GDM1 (cell line): ENCODE data around the gene NCKAP5.

ENCODE experiments used
- DNase-seq: peaks from one replicate; lab custom pipeline; 2025; lab: John Stamatoyannopoulos, UW

Gene NCKAP5

GRCh38 chr2:132665401-132666140, 902.7 kb downstream of the NCKAP5 start:
- no peak for DNase-seq

DNA sequence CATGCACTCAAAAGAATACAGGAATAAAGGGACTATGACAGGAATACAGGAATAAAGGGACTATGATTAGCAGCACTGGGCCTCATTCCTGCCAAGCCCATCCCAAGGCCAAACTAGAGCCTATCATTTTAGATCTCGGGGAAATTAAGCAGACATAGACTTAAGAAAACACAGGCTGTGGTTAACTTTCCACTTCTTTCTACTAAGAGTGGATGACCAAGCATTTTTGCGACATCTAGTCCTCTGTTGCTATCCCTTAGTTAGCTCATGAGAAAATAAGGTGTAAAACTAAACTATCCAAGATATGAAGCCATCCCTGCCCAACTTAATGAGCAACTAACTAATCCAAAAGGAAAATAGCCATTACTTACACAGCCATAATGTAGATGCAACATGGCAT, 904.2 kb downstream of the NCKAP5 start:
- no peak for DNase-seq

DNA sequence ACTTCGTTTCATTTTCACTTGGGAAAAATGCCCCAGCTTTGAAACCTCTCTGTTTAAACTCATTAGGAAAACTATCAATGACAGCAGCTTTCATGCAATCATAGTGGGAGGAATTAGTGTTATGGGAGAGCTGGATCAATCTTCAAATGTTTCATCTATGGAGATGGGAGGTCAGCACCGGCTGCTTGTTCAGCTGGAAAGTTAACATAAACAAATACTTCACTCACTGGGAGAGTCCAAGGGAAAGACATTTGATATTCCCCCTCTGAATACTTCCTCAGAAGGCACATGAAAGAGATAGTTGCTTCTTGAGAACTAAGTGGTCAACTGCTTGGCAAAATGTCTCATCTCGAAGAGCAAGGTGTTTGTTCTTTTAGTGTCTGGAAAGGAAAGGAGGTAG, 905.5 kb downstream of the NCKAP5 start:
- no peak for DNase-seq

DNA sequence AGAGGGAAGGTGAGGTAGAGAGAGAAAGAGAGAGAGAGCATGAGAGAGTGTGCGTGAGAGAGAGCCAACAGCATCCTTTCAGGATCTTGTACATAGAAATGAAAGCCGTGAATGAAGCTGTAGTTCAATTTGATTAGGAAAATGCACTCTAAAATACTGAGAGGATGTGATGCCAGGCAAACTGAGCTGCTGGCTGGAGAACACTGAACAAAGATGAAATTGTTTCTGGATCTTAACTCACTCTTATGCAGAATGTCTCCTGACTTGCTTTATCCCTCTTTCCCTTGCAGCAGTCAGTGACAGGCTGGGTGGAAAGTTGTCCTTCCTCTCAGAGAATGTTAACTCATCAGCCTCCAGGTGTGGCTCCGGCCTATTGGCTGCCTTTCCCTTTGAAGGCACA, 908.9 kb downstream of the NCKAP5 start:
- no peak for DNase-seq

DNA sequence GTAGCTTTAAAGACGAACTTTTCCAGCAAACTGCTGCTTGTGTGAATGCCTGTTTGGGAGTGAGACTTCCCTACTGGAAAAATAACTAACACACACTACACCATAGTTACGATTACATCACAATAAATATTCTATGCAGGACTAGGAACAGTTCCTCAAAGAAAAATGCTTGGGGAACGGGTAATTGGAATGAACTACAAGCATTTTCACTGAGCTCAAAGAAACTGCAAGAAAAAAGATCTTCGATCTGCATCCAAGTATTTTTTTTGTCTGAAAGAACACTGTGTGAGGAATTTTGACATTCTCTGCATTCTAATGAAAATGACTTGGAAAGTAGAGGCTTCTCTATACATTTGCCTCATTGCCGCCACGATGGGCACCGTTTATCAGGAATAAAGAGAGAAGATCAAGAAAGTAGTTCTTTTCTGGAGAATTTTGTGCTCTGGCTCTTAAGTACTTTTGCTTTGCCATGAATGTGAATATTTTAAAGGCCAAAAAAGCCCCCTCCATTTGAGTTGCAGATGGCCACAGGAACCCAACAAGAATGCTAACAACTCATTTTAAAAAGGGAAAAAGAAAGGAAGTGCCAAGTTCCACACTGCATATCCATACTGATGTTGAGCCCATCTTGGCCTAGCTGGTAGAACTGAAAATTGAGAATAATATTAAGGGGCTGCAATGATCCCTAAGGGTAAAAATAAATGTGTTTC, 911.8 kb downstream of the NCKAP5 start:
- DNase-seq = no peak

- no peak for DNase-seq
These were observed 913.3 kb downstream of the NCKAP5 start for GRCh38 chr2:132654968-132655367.

GRCh38 chr2:132654335-132654734, 913.9 kb downstream of the NCKAP5 start:
- DNase-seq = no peak

- DNase-seq = no peak
These were observed 915.8 kb downstream of the NCKAP5 start for GRCh38 chr2:132652474-132652873.

DNA sequence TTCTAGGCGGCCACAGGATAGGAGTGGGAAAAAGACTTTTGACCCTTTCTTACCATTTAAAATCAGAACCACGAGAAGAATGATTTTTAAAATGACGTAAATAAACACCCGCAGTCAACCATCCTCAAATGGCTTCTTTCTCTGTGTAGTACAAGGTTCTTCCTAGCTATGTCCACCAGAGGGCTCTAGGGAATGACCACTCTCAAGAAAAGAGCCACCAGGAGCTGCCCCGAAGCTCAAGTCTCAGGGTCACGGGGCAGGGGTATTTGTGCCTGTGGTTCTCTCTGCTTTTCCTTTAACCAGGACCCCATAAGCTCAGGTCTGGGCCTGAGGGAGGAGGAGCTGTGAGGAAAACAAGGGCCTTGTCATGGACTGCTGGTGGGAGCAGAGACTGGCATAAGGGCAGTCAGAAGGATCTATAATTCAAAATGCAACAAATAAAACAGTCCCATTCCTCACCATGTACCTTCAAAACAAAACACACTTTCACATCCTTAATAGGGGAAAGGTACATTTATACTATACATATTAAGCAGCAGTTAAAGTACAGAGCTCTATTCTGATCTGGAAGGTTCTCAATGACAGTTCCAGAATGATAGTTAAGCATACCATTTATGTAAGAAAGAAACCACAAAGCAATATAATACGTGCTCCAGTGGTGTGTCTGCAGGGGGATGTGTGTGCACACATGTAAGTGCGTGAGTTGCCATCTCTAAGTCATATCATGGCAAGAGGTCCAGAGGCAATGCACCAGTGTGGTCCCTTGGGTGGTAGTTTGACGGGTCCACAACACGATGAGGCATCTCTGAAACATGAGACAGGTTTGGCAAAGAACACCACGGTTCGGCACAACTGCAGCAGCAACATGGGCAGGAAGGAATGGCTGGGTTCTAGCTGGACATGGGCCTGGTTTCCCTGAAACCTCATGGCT, 916.9 kb downstream of the NCKAP5 start:
- no peak for DNase-seq

GRCh38 chr2:132646540-132647108, 921.6 kb downstream of the NCKAP5 start:
- no peak for DNase-seq

GRCh38 chr2:132645722-132646539, 922.3 kb downstream of the NCKAP5 start:
- no peak for DNase-seq

GRCh38 chr2:132645176-132645575, 923.1 kb downstream of the NCKAP5 start:
- no peak for DNase-seq

GRCh38 chr2:132642415-132642814, 925.8 kb downstream of the NCKAP5 start:
- no peak for DNase-seq

- DNase-seq = no peak
These were observed 926.4 kb downstream of the NCKAP5 start for GRCh38 chr2:132641819-132642218.

GRCh38 chr2:132640116-132640515, 928.1 kb downstream of the NCKAP5 start:
- DNase-seq = no peak

DNA sequence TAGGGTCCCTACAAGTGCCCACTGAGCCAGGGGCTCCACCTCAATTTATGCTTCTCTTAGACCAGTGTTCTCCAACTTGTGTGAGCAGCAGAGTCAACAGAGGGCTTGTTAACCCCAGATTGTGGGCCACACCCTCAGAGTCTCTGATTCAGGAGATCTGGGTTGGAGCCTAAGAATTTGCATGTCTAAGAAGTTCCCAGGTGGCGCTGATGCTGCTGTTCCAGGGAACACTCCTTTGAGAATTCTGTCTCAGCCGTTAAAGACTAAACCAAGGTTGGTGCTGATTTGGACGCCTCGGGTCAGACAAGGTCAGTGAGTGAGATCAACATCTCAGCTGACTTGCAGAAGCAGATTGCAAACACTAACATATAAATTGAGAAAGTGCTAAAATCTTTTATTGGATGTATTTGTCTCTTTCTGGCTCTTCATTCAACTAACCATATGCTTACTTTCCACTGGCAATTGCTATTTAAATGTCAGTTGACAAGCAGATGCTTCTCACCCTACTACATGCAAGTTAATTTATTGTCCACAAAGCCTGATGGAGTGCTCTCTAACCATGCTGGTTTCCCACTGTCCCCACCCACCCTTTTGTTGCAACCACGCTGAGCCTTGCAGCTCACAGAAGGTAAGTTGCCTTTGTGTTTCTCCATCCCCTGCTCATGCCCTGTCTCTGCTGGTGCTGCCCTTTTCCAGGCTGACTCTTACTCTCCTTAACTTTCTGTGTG, 929.8 kb downstream of the NCKAP5 start:
- DNase-seq = no peak

- DNase-seq = no peak
These were observed 931.9 kb downstream of the NCKAP5 start for GRCh38 chr2:132636346-132636745.

GRCh38 chr2:132633635-132634034, 934.6 kb downstream of the NCKAP5 start:
- no peak for DNase-seq

GRCh38 chr2:132632000-132632649, 936.1 kb downstream of the NCKAP5 start:
- no peak for DNase-seq

DNA sequence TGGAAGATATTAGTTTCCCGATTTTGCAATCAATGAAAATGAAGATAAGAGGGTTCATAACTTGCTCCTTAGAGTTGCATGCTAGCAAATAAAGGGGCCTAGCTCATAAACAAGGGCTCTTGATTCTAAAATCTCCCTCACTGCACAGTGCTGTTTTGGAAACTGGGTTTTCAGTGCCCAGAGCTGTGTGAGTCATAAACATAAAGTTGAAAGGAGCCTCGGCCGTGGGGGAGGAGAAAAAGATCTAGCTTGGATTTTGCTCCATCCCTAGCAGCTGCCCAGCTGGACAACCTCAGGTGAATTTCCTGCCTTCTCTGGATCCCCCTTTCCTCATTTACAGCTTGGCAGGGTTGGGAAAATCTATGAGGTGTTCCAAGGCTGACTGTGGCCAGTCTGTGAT, 940.7 kb downstream of the NCKAP5 start:
- DNase-seq = no peak
